GM18909 (cell line): ENCODE data around the gene WBP1L.

Experiments
- ATAC-seq: cut with Tn5 transposase; IDR thresholded peaks from one replicate; pipeline ENCODE4 v1.9.1; 2021; ENCODE audit warnings: mild to moderate bottlenecking; ENCODE audit not compliant: unreplicated experiment, poor library complexity

WBP1L gene

GRCh38 chr10:102776779-102777456 lies 33.2 kb downstream of the WBP1L start:
- ATAC-seq = no peak

- ATAC-seq = no peak
These were observed 34.1 kb downstream of the WBP1L start for GRCh38 chr10:102777711-102778453.

- no peak for ATAC-seq
These were observed 35.0 kb downstream of the WBP1L start for GRCh38 chr10:102778781-102779180.

GRCh38 chr10:102779680-102780526 lies 36.2 kb downstream of the WBP1L start:
- ATAC-seq = no peak

GRCh38 chr10:102780527-102780808 lies 36.7 kb downstream of the WBP1L start:
- no peak for ATAC-seq

- ATAC-seq = no peak
These were observed 37.6 kb downstream of the WBP1L start for GRCh38 chr10:102781090-102781920.

GRCh38 chr10:102781921-102782557 lies 38.3 kb downstream of the WBP1L start:
- no peak for ATAC-seq

- no peak for ATAC-seq
These were observed 39.2 kb downstream of the WBP1L start for GRCh38 chr10:102782673-102783551.

- no peak for ATAC-seq
These were observed 39.8 kb downstream of the WBP1L start for GRCh38 chr10:102783568-102783967.

- ATAC-seq = no peak
These were observed 42.1 kb downstream of the WBP1L start for GRCh38 chr10:102785818-102786217.

GRCh38 chr10:102791754-102792395 lies 48.1 kb downstream of the WBP1L start:
- ATAC-seq = no peak

- ATAC-seq = peak; percentile 28
These were observed 52.0 kb downstream of the WBP1L start for GRCh38 chr10:102795453-102796406.

GRCh38 chr10:102796407-102797176 lies 52.8 kb downstream of the WBP1L start:
- ATAC-seq = peak; percentile 98

- no peak for ATAC-seq
These were observed 56.1 kb downstream of the WBP1L start for GRCh38 chr10:102799691-102800471.

GRCh38 chr10:102800611-102801335 lies 57.0 kb downstream of the WBP1L start:
- ATAC-seq = no peak
